H1 (cell line): ENCODE data around the gene CADM2. TPM values are rescaled to one million over a fixed set of nuclear protein-coding genes. Genes with fewer than 3 reads are reported as not detected.

ENCODE experiments used
- CTCF ChIA-PET: fragments of 300-600 bp; sonication (Branson Sonifier 250); formaldehyde crosslinking; loops from one replicate; lab custom pipeline; 2021; ENCODE audit not compliant: partially characterized antibody; lab: Charles Lee
- POLR2A ChIA-PET: fragments of 300-600 bp; sonication (Branson Sonifier 250); formaldehyde crosslinking; loops from one replicate; lab custom pipeline; 2021; ENCODE audit warnings: inconsistent platforms; ENCODE audit not compliant: partially characterized antibody; lab: Charles Lee
- DNase-seq, 2 experiments: peaks; one replicate each; pipeline versions ENCODE4 v3.0.0 to v3.0.0-alpha.2; 2010 to 2022; ENCODE audit warnings: low spot score in 2 of 2, low read depth in 1 of 2, mixed read lengths in 1 of 2
- FAIRE-seq: peaks from 2 replicates; lab custom pipeline; 2011; peaks lifted over from hg19 to GRCh38; lab: Jason Lieb, UNC
- H2AFZ ChIP-seq: 2 replicates; pipeline ENCODE4 v1.8.1; 2012; ENCODE audit warnings: low read length, inconsistent platforms
- H2AK5ac ChIP-seq: 2 replicates; pipeline ENCODE4 v1.6.1; 2013; ENCODE audit warnings: low read depth, low read length
- H2BK120ac ChIP-seq: replicated peaks from 2 replicates; pipeline ENCODE3; 2013; ENCODE audit warnings: low read depth, low read length, inconsistent platforms
- H2BK12ac ChIP-seq: 2 replicates; pipeline ENCODE4 v1.6.1; 2013; ENCODE audit warnings: low read depth, low read length
- H2BK15ac ChIP-seq: 2 replicates; pipeline ENCODE4 v1.6.1; 2013; ENCODE audit warnings: low read length
- H2BK20ac ChIP-seq: 2 replicates; pipeline ENCODE4 v1.6.1; 2013; ENCODE audit warnings: low read length
- H2BK5ac ChIP-seq: 2 replicates; pipeline ENCODE4 v1.6.1; 2013; ENCODE audit warnings: low read depth, low read length
- H3K14ac ChIP-seq: 2 replicates; pipeline ENCODE4 v1.6.1; 2013; ENCODE audit warnings: inconsistent platforms; ENCODE audit not compliant: insufficient read length
- H3K18ac ChIP-seq: 2 replicates; pipeline ENCODE4 v1.6.1; 2013; ENCODE audit warnings: low read length; ENCODE audit errors: extremely low read depth
- H3K23ac ChIP-seq: 2 replicates; pipeline ENCODE4 v1.6.1; 2013; ENCODE audit warnings: inconsistent platforms; ENCODE audit not compliant: insufficient read length
- H3K23me2 ChIP-seq: 2 replicates; pipeline ENCODE4 v1.6.1; 2013; ENCODE audit warnings: low read depth, low read length
- H3K27ac ChIP-seq: 2 replicates; pipeline ENCODE4 v1.6.1; 2011; ENCODE audit warnings: low read depth, low read length, inconsistent platforms
- H3K27me3 ChIP-seq, 4 experiments: replicated peaks in 1 of 4; 1 replicate in 1 of 4; 2 replicates in 3 of 4; pipeline versions ENCODE4 v1.6.1 to v1.8.1; 2011 to 2013; ENCODE audit warnings: low read length in 3 of 4, mild to moderate bottlenecking in 3 of 4, inconsistent platforms in 2 of 4, mixed read lengths in 2 of 4, moderate library complexity in 1 of 4; ENCODE audit not compliant: control insufficient read depth in 3 of 4, insufficient read depth in 3 of 4; ENCODE audit errors: extremely low read depth in 1 of 4
- H3K36me3 ChIP-seq, 4 experiments: 2 replicates each; pipeline versions ENCODE4 v1.6.1 to v1.8.1; 2011 to 2013; ENCODE audit warnings: mild to moderate bottlenecking in 4 of 4, low read length in 3 of 4, moderate library complexity in 2 of 4, control low read depth in 1 of 4, inconsistent platforms in 1 of 4; ENCODE audit not compliant: insufficient read depth in 4 of 4, control insufficient read depth in 2 of 4
- H3K4ac ChIP-seq: replicated peaks from 2 replicates; pipeline ENCODE3; 2013; ENCODE audit warnings: low read length, low read depth, mixed read lengths, inconsistent platforms; ENCODE audit not compliant: insufficient read length
- H3K4me1 ChIP-seq, 4 experiments: replicated peaks in 1 of 4; 1 replicate in 1 of 4; 2 replicates in 3 of 4; pipeline versions ENCODE4 v1.6.1 to v1.8.1; 2011 to 2013; ENCODE audit warnings: low read length in 3 of 4, inconsistent platforms in 2 of 4, mixed read lengths in 1 of 4; ENCODE audit not compliant: insufficient read depth in 4 of 4, control insufficient read depth in 3 of 4
- H3K4me2 ChIP-seq, 2 experiments: 2 replicates each; pipeline versions ENCODE4 v1.6.1 to v1.8.1; 2011 to 2013; ENCODE audit warnings: low read depth in 2 of 2, low read length in 2 of 2, control low read depth in 1 of 2, inconsistent platforms in 1 of 2, mild to moderate bottlenecking in 1 of 2; ENCODE audit not compliant: insufficient read depth in 1 of 2
- H3K4me3 ChIP-seq, 4 experiments: fragments of 200-600, 300-600 bp in 1 of 4; sonication (generic), shearing (Covaris generic), sonication (Bioruptor Twin) in 1 of 4; 2 replicates each; pipeline versions ENCODE4 v1.5.1 to v1.8.1; 2011 to 2016; ENCODE audit warnings: low read length in 4 of 4, low read depth in 3 of 4, control low read depth in 2 of 4, inconsistent platforms in 2 of 4, mild to moderate bottlenecking in 2 of 4, mixed read lengths in 1 of 4, moderate library complexity in 1 of 4; ENCODE audit not compliant: insufficient read depth in 2 of 4; ENCODE audit errors: extremely low read depth in 1 of 4
- H3K56ac ChIP-seq: replicated peaks from 2 replicates; pipeline ENCODE3; 2013; ENCODE audit warnings: low read depth, mild to moderate bottlenecking, mixed read lengths, low read length, inconsistent platforms; ENCODE audit not compliant: insufficient read length
- H3K79me1 ChIP-seq: 2 replicates; pipeline ENCODE4 v1.6.1; 2013; ENCODE audit warnings: low read depth, low read length, control low read depth
- H3K79me2 ChIP-seq, 2 experiments: 2 replicates each; pipeline versions ENCODE4 v1.6.1 to v1.8.1; 2012 to 2013; ENCODE audit warnings: low read length in 2 of 2, mild to moderate bottlenecking in 2 of 2, inconsistent platforms in 1 of 2; ENCODE audit not compliant: insufficient read depth in 2 of 2, control insufficient read depth in 1 of 2
- H3K9ac ChIP-seq, 4 experiments: replicated peaks in 1 of 4; 1 replicate in 1 of 4; 2 replicates in 3 of 4; pipeline versions ENCODE4 v1.6.1 to v1.8.1; 2011 to 2013; ENCODE audit warnings: low read depth in 3 of 4, low read length in 3 of 4, control low read depth in 2 of 4, mild to moderate bottlenecking in 2 of 4, moderate library complexity in 2 of 4, inconsistent platforms in 1 of 4; ENCODE audit errors: extremely low read depth in 1 of 4
- H3K9me3 ChIP-seq, 2 experiments: 2 replicates each; pipeline versions ENCODE4 v1.6.1 to v1.8.1; 2012 to 2013; ENCODE audit warnings: mild to moderate bottlenecking in 2 of 2, moderate library complexity in 2 of 2, control low read depth in 1 of 2, inconsistent platforms in 1 of 2, low read depth in 1 of 2, low read length in 1 of 2, mixed read lengths in 1 of 2; ENCODE audit not compliant: insufficient read depth in 2 of 2
- H4K20me1 ChIP-seq, 2 experiments: replicated peaks in 1 of 2; 2 replicates each; pipeline versions ENCODE3 to v1.8.1; 2011 to 2013; ENCODE audit warnings: inconsistent platforms in 2 of 2, low read length in 2 of 2, mild to moderate bottlenecking in 1 of 2; ENCODE audit not compliant: insufficient read depth in 2 of 2, control insufficient read depth in 1 of 2
- H4K5ac ChIP-seq: 2 replicates; pipeline ENCODE4 v1.6.1; 2013; ENCODE audit warnings: low read length, low read depth, mixed read lengths, inconsistent platforms; ENCODE audit not compliant: insufficient read length
- H4K8ac ChIP-seq: 2 replicates; pipeline ENCODE4 v1.8.0; 2013; ENCODE audit warnings: mild to moderate bottlenecking, moderate library complexity, low read length, inconsistent platforms; ENCODE audit not compliant: insufficient read depth; ENCODE audit errors: extremely low read depth
- H4K91ac ChIP-seq: replicated peaks from 2 replicates; pipeline ENCODE3; 2013; ENCODE audit warnings: low read length, mixed read lengths, inconsistent platforms; ENCODE audit not compliant: insufficient read length
- BACH1 ChIP-seq: IDR thresholded peaks from 2 replicates; pipeline ENCODE4 v1.6.1; 2012; ENCODE audit warnings: low read length, improper control_type of control experiment
- CBX5 ChIP-seq: fragments of 300-800, 300-1000 bp; sonication (generic); IDR thresholded peaks from 2 replicates; pipeline ENCODE4 v1.7.1; 2016; ENCODE audit warnings: antibody characterized with exemption, low read length, low read depth
- CBX8 ChIP-seq: fragments of 300-800, 300-1000 bp; sonication (generic); IDR thresholded peaks from 2 replicates; pipeline ENCODE4 v1.7.1; 2016; ENCODE audit warnings: low read depth, low read length, borderline replicate concordance
- CHD1 ChIP-seq: IDR thresholded peaks from 2 replicates; pipeline ENCODE4 v1.6.1; 2012; ENCODE audit warnings: low read depth, low read length, improper control_type of control experiment
- GTF2F1 ChIP-seq: IDR thresholded peaks from 2 replicates; pipeline ENCODE4 v1.6.1; 2012; ENCODE audit warnings: low read depth, low read length, improper control_type of control experiment, borderline replicate concordance
- JUN ChIP-seq: IDR thresholded peaks from 2 replicates; pipeline ENCODE4 v1.6.1; 2011; ENCODE audit warnings: low read depth, mild to moderate bottlenecking, improper control_type of control experiment, low read length
- NRF1 ChIP-seq: IDR thresholded peaks from 2 replicates; pipeline ENCODE4 v1.6.1; 2011; ENCODE audit warnings: mild to moderate bottlenecking, low read depth, low read length, improper control_type of control experiment
- POU5F1 ChIP-seq: IDR thresholded peaks from 2 replicates; pipeline ENCODE4 v1.6.1; 2011; ENCODE audit warnings: low read depth, mild to moderate bottlenecking, low read length, moderate library complexity
- SIN3A ChIP-seq, 2 experiments: IDR thresholded peaks in 1 of 2; conservative IDR thresholded peaks in 1 of 2; 2 replicates each; pipeline ENCODE4 v1.6.1; 2011 to 2012; ENCODE audit warnings: low read length in 2 of 2, improper control_type of control experiment in 1 of 2, low read depth in 1 of 2, mild to moderate bottlenecking in 1 of 2
- SIX5 ChIP-seq: IDR thresholded peaks from 2 replicates; pipeline ENCODE4 v1.6.1; 2011; ENCODE audit warnings: mild to moderate bottlenecking, low read depth, low read length
- SP4 ChIP-seq: IDR thresholded peaks from 2 replicates; pipeline ENCODE4 v1.6.1; 2012; ENCODE audit warnings: low read length, inconsistent platforms
- TCF12 ChIP-seq: IDR thresholded peaks from 2 replicates; pipeline ENCODE4 v1.6.1; 2011; ENCODE audit warnings: low read depth, mild to moderate bottlenecking, low read length
- ZNF274 ChIP-seq: IDR thresholded peaks from 2 replicates; pipeline ENCODE4 v1.7.0; 2012; ENCODE audit warnings: low read length, borderline replicate concordance; ENCODE audit errors: extremely low read depth
- WGBS, 2 experiments: shearing (Covaris generic) in 1 of 2; methylation state at CpG; one replicate each; pipeline versions ENCODE4 v1.1.6 to v1.1.7; 2013 to 2015; ENCODE audit warnings: low lambda C conversion rate in 2 of 2, mixed read lengths in 2 of 2, inconsistent platforms in 1 of 2, low coverage in 1 of 2, missing lambda C conversion rate in 1 of 2; ENCODE audit not compliant: insufficient replicate concordance in 2 of 2, insufficient coverage in 1 of 2, insufficient read length in 1 of 2; ENCODE audit errors: extremely low coverage in 1 of 2, missing lambda C conversion rate in 1 of 2; 5-methylcytosine and 5-hydroxymethylcytosine counted together
- polyA plus RNA-seq, 7 experiments: library from polyadenylated mRNA; depleted of rRNA in 3 of 7; stranded (reverse) in 5 of 7; unstranded in 2 of 7; fragments of >200 nt in 5 of 7; fragments of 200-250 nt in 2 of 7; gene quantifications; 1 replicate in 5 of 7; 2 replicates in 1 of 7; 4 replicates in 1 of 7; pipeline versions ENCODE4 v1.2.1 to v1.2.3, GENCODE V29; 2011 to 2013; ENCODE audit warnings: missing spikeins in 2 of 7, mixed read lengths in 2 of 7
- total RNA-seq: library from RNA; stranded (reverse); fragmentation: NEBNext Ultra II Directional; extraction: Animal tissue kit (Norgen Biotek cat#: 25700); gene quantifications from 2 replicates; pipeline ENCODE4 v1.2.1, GENCODE V29; 2021
- TF ChIP-seq, protein P1 (sequence below): IDR thresholded peaks from 2 replicates; pipeline ENCODE4 v1.6.1; 2012; ENCODE audit warnings: inconsistent platforms

CADM2 gene
- total and polyA plus RNA-seq, 2 of the 8 experiments (the other 6 are each of a cell fraction or from before 2014, with no cell fraction given): 14.9 to 20.9 TPM

DNA sequence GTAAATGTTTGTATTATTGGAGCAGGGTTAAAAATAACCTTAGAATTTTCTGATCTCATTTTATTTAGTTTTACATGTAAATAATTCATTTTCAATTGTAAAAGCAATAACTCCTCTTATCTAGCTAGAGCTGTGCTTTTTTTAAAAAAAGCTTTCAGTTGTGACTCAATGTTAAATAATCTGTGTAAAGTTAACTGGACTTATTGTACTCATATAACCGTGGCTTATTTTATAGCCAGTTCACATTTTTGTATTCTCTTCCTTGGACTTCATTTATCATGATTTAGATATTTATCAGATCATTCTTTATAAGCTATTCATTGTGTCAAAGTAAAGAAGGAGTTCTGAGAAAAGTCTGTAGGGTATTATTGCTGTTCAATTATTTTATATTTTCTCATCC, 435.6 kb downstream of the CADM2 start:
- Histone ChIP-seq H3K23me2 (no peaks in the 10 kb centered on the region), H3K27me3 (no peaks in the 10 kb centered on the region), H3K27ac (no peak overlapping the region), H2BK12ac (no peak overlapping the region), H3K9ac (no peak overlapping the region), H2BK15ac (no peak overlapping the region), H3K14ac (no peak overlapping the region), H3K4me3 (no peak overlapping the region), H3K56ac (no peak overlapping the region), H2BK5ac (no peak overlapping the region), H3K4me1 (no peaks in the 10 kb centered on the region), H2AK5ac (no peak overlapping the region), H4K20me1 (no peaks in the 10 kb centered on the region), H3K4me2 (no peak overlapping the region), H4K91ac (no peak overlapping the region), H3K4ac (no peak overlapping the region), H3K18ac (no peak overlapping the region), H2AFZ (no peak overlapping the region), H4K8ac (no peak overlapping the region), H2BK20ac (no peak overlapping the region), H3K36me3 (no peaks in the 10 kb centered on the region), H3K9me3 (no peaks in the 10 kb centered on the region), H3K23ac (no peak overlapping the region), H3K79me1 (no peaks in the 10 kb centered on the region), H4K5ac (no peak overlapping the region), H3K79me2 (no peaks in the 10 kb centered on the region), H2BK120ac (no peak overlapping the region)
- ChIA-PET CTCF (no interaction called here), POLR2A (no interaction called here)
- 0% methylated on average over 1 of the region's 1 CpG; no CpG with 5 or more reads in 1 of the 2 experiments for WGBS, 2 experiments
- DNase-seq (no peak), FAIRE-seq (no peak)
- TF ChIP-seq CBX8 (no peak), NRF1 (no peak), GTF2F1 (no peak), ZNF274 (no peak), JUN (no peak), TCF12 (no peak), SIX5 (no peak), CHD1 (no peak), POU5F1 (no peak), SP4 (no peak), SIN3A (conservative IDR thresholded peaks at IDR 0.05 in 1 of 2, IDR thresholded peaks at IDR 0.05 in 1 of 2; ENCODE audit: low read depth in 1 of 2, low read length in 2 of 2) (no peak), CBX5 (no peak), BACH1 (no peak)
- TF ChIP-seq, protein P1, sequence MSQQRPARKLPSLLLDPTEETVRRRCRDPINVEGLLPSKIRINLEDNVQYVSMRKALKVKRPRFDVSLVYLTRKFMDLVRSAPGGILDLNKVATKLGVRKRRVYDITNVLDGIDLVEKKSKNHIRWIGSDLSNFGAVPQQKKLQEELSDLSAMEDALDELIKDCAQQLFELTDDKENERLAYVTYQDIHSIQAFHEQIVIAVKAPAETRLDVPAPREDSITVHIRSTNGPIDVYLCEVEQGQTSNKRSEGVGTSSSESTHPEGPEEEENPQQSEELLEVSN: no peak
